WTC11 (cell line): Measurements from ENCODE around the gene PPP1R12B. TPM values are rescaled to one million over a fixed set of nuclear protein-coding genes. Genes with fewer than 3 reads are reported as not detected.

Experiments used
- ATAC-seq: fragments of 200-7000 bp; cut with Tn5 transposase; 2 replicates; pipeline ENCODE4 v1.10.0; 2021; ENCODE audit warnings: mild to moderate bottlenecking, moderate library complexity
- CTCF ChIA-PET: fragments of 300-600 bp; sonication (Branson Sonifier 250); formaldehyde crosslinking; loops from one replicate; lab custom pipeline; 2021; ENCODE audit warnings: antibody characterized with exemption; lab: Charles Lee
- POLR2A ChIA-PET: fragments of 350-600 bp; sonication (Branson Sonifier 250); formaldehyde crosslinking; loops from one replicate; lab custom pipeline; 2021; ENCODE audit warnings: antibody characterized with exemption; lab: Charles Lee
- DNase-seq: peaks from one replicate; pipeline ENCODE4 v3.0.0; 2021; ENCODE audit warnings: low spot score
- H3K27ac Mint-ChIP-seq: 2 replicates; pipeline ENCODE4 v1.8.0; 2021; ENCODE audit warnings: mixed read lengths
- H3K27me3 Mint-ChIP-seq: 2 replicates; pipeline ENCODE4 v1.8.0; 2021; ENCODE audit warnings: low read depth, mild to moderate bottlenecking, moderate library complexity, mixed read lengths
- H3K36me3 Mint-ChIP-seq: 2 replicates; pipeline ENCODE4 v1.8.0; 2021; ENCODE audit warnings: mixed read lengths
- H3K4me1 Mint-ChIP-seq: 2 replicates; pipeline ENCODE4 v1.8.0; 2022; ENCODE audit warnings: mixed read lengths
- H3K4me3 Mint-ChIP-seq: 2 replicates; pipeline ENCODE4 v1.8.0; 2021; ENCODE audit warnings: mild to moderate bottlenecking, moderate library complexity, mixed read lengths
- H3K9me3 Mint-ChIP-seq: 2 replicates; pipeline ENCODE4 v1.8.0; 2021; ENCODE audit warnings: mixed read lengths
- E2F5 ChIP-seq: sonication (generic); formaldehyde crosslinking; IDR thresholded peaks from 2 replicates; pipeline ENCODE4 v1.8.1; 2022; ENCODE audit warnings: mild to moderate bottlenecking, moderate library complexity, missing genetic modification reagents
- ERG ChIP-seq: fragments of 250-450 bp; sonication (Bioruptor Pico); IDR thresholded peaks from 2 replicates; pipeline ENCODE4 v1.8.0; 2021; ENCODE audit warnings: mild to moderate bottlenecking
- ESRRA ChIP-seq: sonication (generic); formaldehyde crosslinking; IDR thresholded peaks from 2 replicates; pipeline ENCODE4 v1.8.1; 2022; ENCODE audit warnings: mild to moderate bottlenecking, missing genetic modification reagents, borderline replicate concordance
- FOXP1 ChIP-seq: sonication (generic); formaldehyde crosslinking; IDR thresholded peaks from 2 replicates; pipeline ENCODE4 v1.8.0; 2022; ENCODE audit warnings: missing genetic modification reagents, mild to moderate bottlenecking, moderate library complexity, borderline replicate concordance
- GABPB1 ChIP-seq: sonication (generic); formaldehyde crosslinking; IDR thresholded peaks from 2 replicates; pipeline ENCODE4 v1.8.1; 2023; ENCODE audit warnings: mild to moderate bottlenecking, missing genetic modification reagents
- GRHL2 ChIP-seq: fragments of 250-450 bp; sonication (Bioruptor Pico); IDR thresholded peaks from 2 replicates; pipeline ENCODE4 v1.8.0; 2022; ENCODE audit warnings: mild to moderate bottlenecking, moderate library complexity; ENCODE audit not compliant: insufficient replicate concordance, severe bottlenecking
- HMGXB4 ChIP-seq: sonication (generic); formaldehyde crosslinking; IDR thresholded peaks from 2 replicates; pipeline ENCODE4 v1.8.1; 2023; ENCODE audit warnings: mild to moderate bottlenecking, moderate library complexity, missing genetic modification reagents
- MYBL2 ChIP-seq: sonication (generic); formaldehyde crosslinking; IDR thresholded peaks from 2 replicates; pipeline ENCODE4 v1.8.1; 2023; ENCODE audit warnings: mild to moderate bottlenecking, moderate library complexity, missing genetic modification reagents
- NFYB ChIP-seq: sonication (generic); formaldehyde crosslinking; conservative IDR thresholded peaks from 2 replicates; pipeline ENCODE4 v1.8.0; 2022; ENCODE audit warnings: low read depth, missing genetic modification reagents
- NR3C1 ChIP-seq: sonication (generic); formaldehyde crosslinking; conservative IDR thresholded peaks from 2 replicates; pipeline ENCODE4 v1.8.1; 2023; ENCODE audit warnings: low read depth, mild to moderate bottlenecking, missing genetic modification reagents
- SMAD3 ChIP-seq: sonication (generic); formaldehyde crosslinking; IDR thresholded peaks from 2 replicates; pipeline ENCODE4 v1.8.0; 2022; ENCODE audit warnings: missing genetic modification reagents, mild to moderate bottlenecking, borderline replicate concordance
- TEAD4 ChIP-seq: sonication (generic); formaldehyde crosslinking; IDR thresholded peaks from 2 replicates; pipeline ENCODE4 v1.8.0; 2022; ENCODE audit warnings: mild to moderate bottlenecking, missing genetic modification reagents
- TP53 ChIP-seq: sonication (generic); formaldehyde crosslinking; IDR thresholded peaks from 2 replicates; pipeline ENCODE4 v1.8.1; 2023; ENCODE audit warnings: mild to moderate bottlenecking, missing genetic modification reagents
- ZBTB43 ChIP-seq: sonication (generic); formaldehyde crosslinking; IDR thresholded peaks from 2 replicates; pipeline ENCODE4 v1.8.1; 2023; ENCODE audit warnings: mild to moderate bottlenecking, missing genetic modification reagents
- ZNF121 ChIP-seq: sonication (generic); formaldehyde crosslinking; IDR thresholded peaks from 2 replicates; pipeline ENCODE4 v1.8.0; 2023; ENCODE audit warnings: missing genetic modification reagents
- ZNF219 ChIP-seq: sonication (generic); formaldehyde crosslinking; IDR thresholded peaks from 2 replicates; pipeline ENCODE4 v1.8.0; 2023; ENCODE audit warnings: missing genetic modification reagents, mild to moderate bottlenecking, borderline replicate concordance
- ZNF281 ChIP-seq: sonication (generic); formaldehyde crosslinking; IDR thresholded peaks from 2 replicates; pipeline ENCODE4 v1.8.0; 2023; ENCODE audit warnings: mild to moderate bottlenecking, missing genetic modification reagents
- ZNF416 ChIP-seq: fragments of 250-450 bp; sonication (Bioruptor Pico); IDR thresholded peaks from 2 replicates; pipeline ENCODE4 v1.9.0; 2021; ENCODE audit warnings: mild to moderate bottlenecking, inconsistent platforms
- ZNF512 ChIP-seq: sonication (generic); formaldehyde crosslinking; IDR thresholded peaks from 2 replicates; pipeline ENCODE4 v1.8.1; 2022; ENCODE audit warnings: missing genetic modification reagents, borderline replicate concordance
- total RNA-seq: library from RNA; stranded (reverse); gene quantifications from 3 replicates; pipeline ENCODE4 v1.2.3, GENCODE V29; 2021

Gene PPP1R12B
- total RNA-seq, 1 experiment from 2014 or later: 19.2 TPM

- Mint-ChIP-seq H3K36me3 (no peaks in the 10 kb centered on the region), H3K4me1 (peaks cover 56% of the 10 kb centered on the region), H3K4me3 (no peak overlapping the region), H3K9me3 (no peaks in the 10 kb centered on the region)
- DNase-seq: no peak
- ChIA-PET CTCF (interaction anchor here (1.1 kb wide), 1 partner anchor 63 kb away, joined by 4 read pairs; no protein-coding TSS in a partner anchor), POLR2A (no interaction called here)
- TF ChIP-seq E2F5 (CRISPR knock-in tag) (no peak), NFYB (CRISPR knock-in tag) (no peak), ERG (CRISPR knock-in tag) (no peak), ZNF121 (peak; percentile 58; the same call in 1 of the 2 replicates)
- TF ChIP-seq, all 79 proteins: peak for 1
- ATAC-seq: no peak
- peak overlapping the region; percentile 22; the same call in 1 of the 2 replicates for H3K27ac Mint-ChIP-seq
- H3K27me3 Mint-ChIP-seq: no peaks in the 10 kb centered on the region
Observed at GRCh38 chr1:202563818-202564217, 215.3 kb downstream of the PPP1R12B start.

GRCh38 chr1:202564958-202565495, 216.5 kb downstream of the PPP1R12B start:
- Mint-ChIP-seq H3K36me3 (no peaks in the 10 kb centered on the region), H3K4me1 (peaks cover 59% of the 10 kb centered on the region), H3K27ac (no peak overlapping the region), H3K9me3 (no peaks in the 10 kb centered on the region), H3K27me3 (no peaks in the 10 kb centered on the region), H3K4me3 (no peak overlapping the region)
- ChIA-PET POLR2A (no interaction called here), CTCF (interaction anchor here (0.6 to 1.1 kb wide), 5 partner anchors 33 to 229 kb away, joined by 3 to 6 read pairs (median 4); no protein-coding TSS in a partner anchor)
- DNase-seq: no peak
- no peak for ATAC-seq
- no peak for TF ChIP-seq GABPB1 (CRISPR knock-in tag)
- no peak for TF ChIP-seq SMAD3
- TF ChIP-seq ESRRA (CRISPR knock-in tag): no peak
- TF ChIP-seq ZNF416 (CRISPR knock-in tag): no peak
- no peak for TF ChIP-seq ZNF281
- no peak for TF ChIP-seq TEAD4
- no peak for TF ChIP-seq TP53 (CRISPR knock-in tag)
- TF ChIP-seq HMGXB4 (CRISPR knock-in tag): no peak
- TF ChIP-seq NR3C1: no peak
- no peak for TF ChIP-seq GRHL2 (CRISPR knock-in tag)
- TF ChIP-seq MYBL2: no peak
- no peak for TF ChIP-seq ZNF219 (CRISPR knock-in tag)
- TF ChIP-seq FOXP1 (CRISPR knock-in tag): no peak
- TF ChIP-seq ZBTB43 (CRISPR knock-in tag): no peak
- no peak for TF ChIP-seq ERG (CRISPR knock-in tag)
- TF ChIP-seq ZNF512 (CRISPR knock-in tag): no peak
